ENCODE results near the gene MCOLN1.

- TF ChIP-seq, protein P1, sequence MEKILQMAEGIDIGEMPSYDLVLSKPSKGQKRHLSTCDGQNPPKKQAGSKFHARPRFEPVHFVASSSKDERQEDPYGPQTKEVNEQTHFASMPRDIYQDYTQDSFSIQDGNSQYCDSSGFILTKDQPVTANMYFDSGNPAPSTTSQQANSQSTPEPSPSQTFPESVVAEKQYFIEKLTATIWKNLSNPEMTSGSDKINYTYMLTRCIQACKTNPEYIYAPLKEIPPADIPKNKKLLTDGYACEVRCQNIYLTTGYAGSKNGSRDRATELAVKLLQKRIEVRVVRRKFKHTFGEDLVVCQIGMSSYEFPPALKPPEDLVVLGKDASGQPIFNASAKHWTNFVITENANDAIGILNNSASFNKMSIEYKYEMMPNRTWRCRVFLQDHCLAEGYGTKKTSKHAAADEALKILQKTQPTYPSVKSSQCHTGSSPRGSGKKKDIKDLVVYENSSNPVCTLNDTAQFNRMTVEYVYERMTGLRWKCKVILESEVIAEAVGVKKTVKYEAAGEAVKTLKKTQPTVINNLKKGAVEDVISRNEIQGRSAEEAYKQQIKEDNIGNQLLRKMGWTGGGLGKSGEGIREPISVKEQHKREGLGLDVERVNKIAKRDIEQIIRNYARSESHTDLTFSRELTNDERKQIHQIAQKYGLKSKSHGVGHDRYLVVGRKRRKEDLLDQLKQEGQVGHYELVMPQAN (IDR thresholded peaks at IDR 0.05; ENCODE audit: borderline replicate concordance), result peak; percentile 57; the same call in 1 of the 2 replicates
- no peak for TF ChIP-seq SMARCA5 (IDR thresholded peaks at IDR 0.05)
- TF ChIP-seq GATAD2B (IDR thresholded peaks at IDR 0.05; ENCODE audit: borderline replicate concordance), result no peak
- no peak for TF ChIP-seq ZNF274 (IDR thresholded peaks at IDR 0.05; ENCODE audit: borderline replicate concordance, low read depth, low read length)
- no peak for TF ChIP-seq CHD1 (IDR thresholded peaks at IDR 0.05; ENCODE audit: low read length)
- TF ChIP-seq CTCF (IDR thresholded peaks at IDR 0.05 in 2 of 3, conservative IDR thresholded peaks at IDR 0.05 in 1 of 3; ENCODE audit: insufficient read depth in 2 of 3, low read depth in 1 of 3, low read length in 3 of 3), result no peak
- TF ChIP-seq EP300 (IDR thresholded peaks at IDR 0.05; ENCODE audit: low read length), result no peak
- no peak for TF ChIP-seq NRF1 (conservative IDR thresholded peaks at IDR 0.05 in 1 of 2, IDR thresholded peaks at IDR 0.05 in 1 of 2)
- TF ChIP-seq SIN3B (IDR thresholded peaks at IDR 0.05; ENCODE audit: low read depth), result no peak
- no peak for TF ChIP-seq HCFC1 (IDR thresholded peaks at IDR 0.05; ENCODE audit: low read depth, low read length)
- TF ChIP-seq RAD21 (CRISPR knock-in tag; conservative IDR thresholded peaks at IDR 0.05 in 1 of 2, IDR thresholded peaks at IDR 0.05 in 1 of 2), result no peak
- TF ChIP-seq MAFK (IDR thresholded peaks at IDR 0.05; ENCODE audit: low read length), result no peak
Observed at GRCh38 chr19:7562646-7563393, 40.4 kb downstream of the MCOLN1 start.

Data from K562 (cell line).